H1 (cell line): ENCODE data around the gene KLKB1. TPM values are rescaled to one million over a fixed set of nuclear protein-coding genes. Genes with fewer than 3 reads are reported as not detected.

Experiments used
- CTCF ChIA-PET: fragments of 300-600 bp; sonication (Branson Sonifier 250); formaldehyde crosslinking; loops from one replicate; lab custom pipeline; 2021; ENCODE audit not compliant: partially characterized antibody; lab: Charles Lee
- POLR2A ChIA-PET: fragments of 300-600 bp; sonication (Branson Sonifier 250); formaldehyde crosslinking; loops from one replicate; lab custom pipeline; 2021; ENCODE audit warnings: inconsistent platforms; ENCODE audit not compliant: partially characterized antibody; lab: Charles Lee
- DNase-seq, 2 experiments: peaks; one replicate each; pipeline versions ENCODE4 v3.0.0 to v3.0.0-alpha.2; 2010 to 2022; ENCODE audit warnings: low spot score in 2 of 2, low read depth in 1 of 2, mixed read lengths in 1 of 2
- FAIRE-seq: peaks from 2 replicates; lab custom pipeline; 2011; peaks lifted over from hg19 to GRCh38; lab: Jason Lieb, UNC
- H2AFZ ChIP-seq: 2 replicates; pipeline ENCODE4 v1.8.1; 2012; ENCODE audit warnings: low read length, inconsistent platforms
- H2AK5ac ChIP-seq: 2 replicates; pipeline ENCODE4 v1.6.1; 2013; ENCODE audit warnings: low read depth, low read length
- H2BK120ac ChIP-seq: replicated peaks from 2 replicates; pipeline ENCODE3; 2013; ENCODE audit warnings: low read depth, low read length, inconsistent platforms
- H2BK12ac ChIP-seq: 2 replicates; pipeline ENCODE4 v1.6.1; 2013; ENCODE audit warnings: low read depth, low read length
- H2BK15ac ChIP-seq: 2 replicates; pipeline ENCODE4 v1.6.1; 2013; ENCODE audit warnings: low read length
- H2BK20ac ChIP-seq: 2 replicates; pipeline ENCODE4 v1.6.1; 2013; ENCODE audit warnings: low read length
- H2BK5ac ChIP-seq: 2 replicates; pipeline ENCODE4 v1.6.1; 2013; ENCODE audit warnings: low read depth, low read length
- H3K14ac ChIP-seq: 2 replicates; pipeline ENCODE4 v1.6.1; 2013; ENCODE audit warnings: inconsistent platforms; ENCODE audit not compliant: insufficient read length
- H3K18ac ChIP-seq: 2 replicates; pipeline ENCODE4 v1.6.1; 2013; ENCODE audit warnings: low read length; ENCODE audit errors: extremely low read depth
- H3K23ac ChIP-seq: 2 replicates; pipeline ENCODE4 v1.6.1; 2013; ENCODE audit warnings: inconsistent platforms; ENCODE audit not compliant: insufficient read length
- H3K23me2 ChIP-seq: 2 replicates; pipeline ENCODE4 v1.6.1; 2013; ENCODE audit warnings: low read depth, low read length
- H3K27ac ChIP-seq: 2 replicates; pipeline ENCODE4 v1.6.1; 2011; ENCODE audit warnings: low read depth, low read length, inconsistent platforms
- H3K27me3 ChIP-seq, 4 experiments: replicated peaks in 1 of 4; 1 replicate in 1 of 4; 2 replicates in 3 of 4; pipeline versions ENCODE4 v1.6.1 to v1.8.1; 2011 to 2013; ENCODE audit warnings: low read length in 3 of 4, mild to moderate bottlenecking in 3 of 4, inconsistent platforms in 2 of 4, mixed read lengths in 2 of 4, moderate library complexity in 1 of 4; ENCODE audit not compliant: control insufficient read depth in 3 of 4, insufficient read depth in 3 of 4; ENCODE audit errors: extremely low read depth in 1 of 4
- H3K36me3 ChIP-seq, 4 experiments: 2 replicates each; pipeline versions ENCODE4 v1.6.1 to v1.8.1; 2011 to 2013; ENCODE audit warnings: mild to moderate bottlenecking in 4 of 4, low read length in 3 of 4, moderate library complexity in 2 of 4, control low read depth in 1 of 4, inconsistent platforms in 1 of 4; ENCODE audit not compliant: insufficient read depth in 4 of 4, control insufficient read depth in 2 of 4
- H3K4ac ChIP-seq: replicated peaks from 2 replicates; pipeline ENCODE3; 2013; ENCODE audit warnings: low read length, low read depth, mixed read lengths, inconsistent platforms; ENCODE audit not compliant: insufficient read length
- H3K4me1 ChIP-seq, 4 experiments: replicated peaks in 1 of 4; 1 replicate in 1 of 4; 2 replicates in 3 of 4; pipeline versions ENCODE4 v1.6.1 to v1.8.1; 2011 to 2013; ENCODE audit warnings: low read length in 3 of 4, inconsistent platforms in 2 of 4, mixed read lengths in 1 of 4; ENCODE audit not compliant: insufficient read depth in 4 of 4, control insufficient read depth in 3 of 4
- H3K4me2 ChIP-seq, 2 experiments: 2 replicates each; pipeline versions ENCODE4 v1.6.1 to v1.8.1; 2011 to 2013; ENCODE audit warnings: low read depth in 2 of 2, low read length in 2 of 2, control low read depth in 1 of 2, inconsistent platforms in 1 of 2, mild to moderate bottlenecking in 1 of 2; ENCODE audit not compliant: insufficient read depth in 1 of 2
- H3K4me3 ChIP-seq, 4 experiments: fragments of 200-600, 300-600 bp in 1 of 4; sonication (generic), shearing (Covaris generic), sonication (Bioruptor Twin) in 1 of 4; 2 replicates each; pipeline versions ENCODE4 v1.5.1 to v1.8.1; 2011 to 2016; ENCODE audit warnings: low read length in 4 of 4, low read depth in 3 of 4, control low read depth in 2 of 4, inconsistent platforms in 2 of 4, mild to moderate bottlenecking in 2 of 4, mixed read lengths in 1 of 4, moderate library complexity in 1 of 4; ENCODE audit not compliant: insufficient read depth in 2 of 4; ENCODE audit errors: extremely low read depth in 1 of 4
- H3K56ac ChIP-seq: replicated peaks from 2 replicates; pipeline ENCODE3; 2013; ENCODE audit warnings: low read depth, mild to moderate bottlenecking, mixed read lengths, low read length, inconsistent platforms; ENCODE audit not compliant: insufficient read length
- H3K79me1 ChIP-seq: 2 replicates; pipeline ENCODE4 v1.6.1; 2013; ENCODE audit warnings: low read depth, low read length, control low read depth
- H3K79me2 ChIP-seq, 2 experiments: 2 replicates each; pipeline versions ENCODE4 v1.6.1 to v1.8.1; 2012 to 2013; ENCODE audit warnings: low read length in 2 of 2, mild to moderate bottlenecking in 2 of 2, inconsistent platforms in 1 of 2; ENCODE audit not compliant: insufficient read depth in 2 of 2, control insufficient read depth in 1 of 2
- H3K9ac ChIP-seq, 4 experiments: replicated peaks in 1 of 4; 1 replicate in 1 of 4; 2 replicates in 3 of 4; pipeline versions ENCODE4 v1.6.1 to v1.8.1; 2011 to 2013; ENCODE audit warnings: low read depth in 3 of 4, low read length in 3 of 4, control low read depth in 2 of 4, mild to moderate bottlenecking in 2 of 4, moderate library complexity in 2 of 4, inconsistent platforms in 1 of 4; ENCODE audit errors: extremely low read depth in 1 of 4
- H3K9me3 ChIP-seq, 2 experiments: 2 replicates each; pipeline versions ENCODE4 v1.6.1 to v1.8.1; 2012 to 2013; ENCODE audit warnings: mild to moderate bottlenecking in 2 of 2, moderate library complexity in 2 of 2, control low read depth in 1 of 2, inconsistent platforms in 1 of 2, low read depth in 1 of 2, low read length in 1 of 2, mixed read lengths in 1 of 2; ENCODE audit not compliant: insufficient read depth in 2 of 2
- H4K20me1 ChIP-seq, 2 experiments: replicated peaks in 1 of 2; 2 replicates each; pipeline versions ENCODE3 to v1.8.1; 2011 to 2013; ENCODE audit warnings: inconsistent platforms in 2 of 2, low read length in 2 of 2, mild to moderate bottlenecking in 1 of 2; ENCODE audit not compliant: insufficient read depth in 2 of 2, control insufficient read depth in 1 of 2
- H4K5ac ChIP-seq: 2 replicates; pipeline ENCODE4 v1.6.1; 2013; ENCODE audit warnings: low read length, low read depth, mixed read lengths, inconsistent platforms; ENCODE audit not compliant: insufficient read length
- H4K8ac ChIP-seq: 2 replicates; pipeline ENCODE4 v1.8.0; 2013; ENCODE audit warnings: mild to moderate bottlenecking, moderate library complexity, low read length, inconsistent platforms; ENCODE audit not compliant: insufficient read depth; ENCODE audit errors: extremely low read depth
- H4K91ac ChIP-seq: replicated peaks from 2 replicates; pipeline ENCODE3; 2013; ENCODE audit warnings: low read length, mixed read lengths, inconsistent platforms; ENCODE audit not compliant: insufficient read length
- BRCA1 ChIP-seq: IDR thresholded peaks from 2 replicates; pipeline ENCODE4 v1.6.1; 2012; ENCODE audit warnings: low read depth, low read length, improper control_type of control experiment
- CHD1 ChIP-seq: IDR thresholded peaks from 2 replicates; pipeline ENCODE4 v1.6.1; 2012; ENCODE audit warnings: low read depth, low read length, improper control_type of control experiment
- E2F6 ChIP-seq: IDR thresholded peaks from 2 replicates; pipeline ENCODE4 v1.6.1; 2012; ENCODE audit warnings: inconsistent platforms
- GABPA ChIP-seq: IDR thresholded peaks from 2 replicates; pipeline ENCODE4 v1.6.1; 2011; ENCODE audit warnings: mild to moderate bottlenecking, low read length, moderate library complexity, borderline replicate concordance; ENCODE audit not compliant: insufficient read depth
- HDAC2 ChIP-seq, 2 experiments: fragments of 300-600 bp in 1 of 2; sonication (generic) in 1 of 2; IDR thresholded peaks; 2 replicates each; pipeline ENCODE4 v1.6.1; 2011 to 2012; ENCODE audit warnings: low read depth in 2 of 2, low read length in 2 of 2, mild to moderate bottlenecking in 2 of 2, moderate library complexity in 2 of 2, borderline replicate concordance in 1 of 2, inconsistent platforms in 1 of 2
- JUND ChIP-seq: IDR thresholded peaks from 2 replicates; pipeline ENCODE4 v1.6.1; 2011; ENCODE audit warnings: mild to moderate bottlenecking, improper control_type of control experiment, low read length
- MAFK ChIP-seq: IDR thresholded peaks from 2 replicates; pipeline ENCODE4 v1.6.1; 2012; ENCODE audit warnings: low read depth, mild to moderate bottlenecking, improper control_type of control experiment, low read length
- PHF8 ChIP-seq: fragments of 200-600 bp; sonication (generic); conservative IDR thresholded peaks from 2 replicates; pipeline ENCODE4 v1.7.1; 2012; ENCODE audit warnings: low read depth, mild to moderate bottlenecking, inconsistent platforms, low read length, moderate library complexity
- RFX5 ChIP-seq: IDR thresholded peaks from 2 replicates; pipeline ENCODE4 v1.6.1; 2011; ENCODE audit warnings: low read depth, low read length, improper control_type of control experiment, borderline replicate concordance
- SIN3A ChIP-seq, 2 experiments: IDR thresholded peaks in 1 of 2; conservative IDR thresholded peaks in 1 of 2; 2 replicates each; pipeline ENCODE4 v1.6.1; 2011 to 2012; ENCODE audit warnings: low read length in 2 of 2, improper control_type of control experiment in 1 of 2, low read depth in 1 of 2, mild to moderate bottlenecking in 1 of 2
- TAF1 ChIP-seq: IDR thresholded peaks from 2 replicates; pipeline ENCODE4 v1.6.1; 2011; ENCODE audit warnings: mild to moderate bottlenecking, low read depth, low read length
- USF2 ChIP-seq: IDR thresholded peaks from 2 replicates; pipeline ENCODE4 v1.6.1; 2011; ENCODE audit warnings: low read length, improper control_type of control experiment
- WGBS, 2 experiments: shearing (Covaris generic) in 1 of 2; methylation state at CpG; one replicate each; pipeline versions ENCODE4 v1.1.6 to v1.1.7; 2013 to 2015; ENCODE audit warnings: low lambda C conversion rate in 2 of 2, mixed read lengths in 2 of 2, inconsistent platforms in 1 of 2, low coverage in 1 of 2, missing lambda C conversion rate in 1 of 2; ENCODE audit not compliant: insufficient replicate concordance in 2 of 2, insufficient coverage in 1 of 2, insufficient read length in 1 of 2; ENCODE audit errors: extremely low coverage in 1 of 2, missing lambda C conversion rate in 1 of 2; 5-methylcytosine and 5-hydroxymethylcytosine counted together
- polyA plus RNA-seq, 7 experiments: library from polyadenylated mRNA; depleted of rRNA in 3 of 7; stranded (reverse) in 5 of 7; unstranded in 2 of 7; fragments of >200 nt in 5 of 7; fragments of 200-250 nt in 2 of 7; gene quantifications; 1 replicate in 5 of 7; 2 replicates in 1 of 7; 4 replicates in 1 of 7; pipeline versions ENCODE4 v1.2.1 to v1.2.3, GENCODE V29; 2011 to 2013; ENCODE audit warnings: missing spikeins in 2 of 7, mixed read lengths in 2 of 7
- total RNA-seq: library from RNA; stranded (reverse); fragmentation: NEBNext Ultra II Directional; extraction: Animal tissue kit (Norgen Biotek cat#: 25700); gene quantifications from 2 replicates; pipeline ENCODE4 v1.2.1, GENCODE V29; 2021

KLKB1 gene
- total and polyA plus RNA-seq, 2 of the 8 experiments (the other 6 are each of a cell fraction or from before 2014, with no cell fraction given), result 12.0 to 20.9 TPM

GRCh38 chr4:186286581-186286980, 59.3 kb downstream of the KLKB1 start:
- DNase-seq (no peak), FAIRE-seq (no peak)
- no peak overlapping the region for H3K9ac ChIP-seq
- no peak overlapping the region for H3K27ac ChIP-seq
- H3K18ac ChIP-seq, result no peak overlapping the region
- H3K79me2 ChIP-seq, result no peaks in the 10 kb centered on the region
- H2BK20ac ChIP-seq, result no peak overlapping the region
- no peak overlapping the region for H4K5ac ChIP-seq
- CTCF ChIA-PET, result no interaction called here
- H3K23me2 ChIP-seq, result no peaks in the 10 kb centered on the region
- H4K8ac ChIP-seq, result no peak overlapping the region
- no peak overlapping the region for H3K4ac ChIP-seq
- POLR2A ChIA-PET, result interaction anchor here (1.8 kb wide), 1 partner anchor 21 kb away, joined by 7 read pairs; the partner anchor contains the start of gene F11
- H2BK15ac ChIP-seq, result no peak overlapping the region
- no peaks in the 10 kb centered on the region for H4K20me1 ChIP-seq
- no peak overlapping the region for H3K4me3 ChIP-seq
- H3K36me3 ChIP-seq, result no peaks in the 10 kb centered on the region
- no peak overlapping the region for H3K4me2 ChIP-seq
- no peak overlapping the region for H4K91ac ChIP-seq
- no peak overlapping the region for H2AFZ ChIP-seq
- peaks cover 0 to 4% (median under 1%) of the 10 kb centered on the region in 4 experiments; a peak in 1 of 7 replicates for H3K4me1 ChIP-seq
- no peak overlapping the region for H3K23ac ChIP-seq
- no peak overlapping the region for H2BK120ac ChIP-seq
- H2BK12ac ChIP-seq, result no peak overlapping the region
- no peak overlapping the region for H3K14ac ChIP-seq
- 98% methylated on average over 3 of the region's 3 CpGs; no CpG with 5 or more reads in 1 of the 2 experiments for WGBS, 2 experiments
- H2AK5ac ChIP-seq, result no peak overlapping the region
- no peak overlapping the region for H3K56ac ChIP-seq
- no peak overlapping the region for H2BK5ac ChIP-seq
- H3K27me3 ChIP-seq, result no peaks in the 10 kb centered on the region
- H3K9me3 ChIP-seq, result no peaks in the 10 kb centered on the region
- no peaks in the 10 kb centered on the region for H3K79me1 ChIP-seq
- TF ChIP-seq USF2, result no peak
- TF ChIP-seq BRCA1, result no peak
- no peak for TF ChIP-seq SIN3A (conservative IDR thresholded peaks at IDR 0.05 in 1 of 2, IDR thresholded peaks at IDR 0.05 in 1 of 2; ENCODE audit: low read depth in 1 of 2, low read length in 2 of 2)
- TF ChIP-seq HDAC2 (IDR thresholded peaks at IDR 0.05; ENCODE audit: borderline replicate concordance in 1 of 2, low read depth in 2 of 2, low read length in 2 of 2), result no peak
- TF ChIP-seq JUND, result no peak
- no peak for TF ChIP-seq PHF8
- no peak for TF ChIP-seq TAF1
- no peak for TF ChIP-seq MAFK
- TF ChIP-seq RFX5, result no peak
- TF ChIP-seq E2F6, result no peak
- TF ChIP-seq GABPA, result no peak
- TF ChIP-seq CHD1, result no peak
